ENCODE results near the gene RNF223.
A peak's percentile ranks its signal among the peaks of the same experiment; 100 is the strongest.
"Not testable (repeated sequence)": the region's sequence is repeated elsewhere in the genome, so short reads cannot be mapped to it uniquely, and the experiment has no call there.

RNF223 gene

DNA sequence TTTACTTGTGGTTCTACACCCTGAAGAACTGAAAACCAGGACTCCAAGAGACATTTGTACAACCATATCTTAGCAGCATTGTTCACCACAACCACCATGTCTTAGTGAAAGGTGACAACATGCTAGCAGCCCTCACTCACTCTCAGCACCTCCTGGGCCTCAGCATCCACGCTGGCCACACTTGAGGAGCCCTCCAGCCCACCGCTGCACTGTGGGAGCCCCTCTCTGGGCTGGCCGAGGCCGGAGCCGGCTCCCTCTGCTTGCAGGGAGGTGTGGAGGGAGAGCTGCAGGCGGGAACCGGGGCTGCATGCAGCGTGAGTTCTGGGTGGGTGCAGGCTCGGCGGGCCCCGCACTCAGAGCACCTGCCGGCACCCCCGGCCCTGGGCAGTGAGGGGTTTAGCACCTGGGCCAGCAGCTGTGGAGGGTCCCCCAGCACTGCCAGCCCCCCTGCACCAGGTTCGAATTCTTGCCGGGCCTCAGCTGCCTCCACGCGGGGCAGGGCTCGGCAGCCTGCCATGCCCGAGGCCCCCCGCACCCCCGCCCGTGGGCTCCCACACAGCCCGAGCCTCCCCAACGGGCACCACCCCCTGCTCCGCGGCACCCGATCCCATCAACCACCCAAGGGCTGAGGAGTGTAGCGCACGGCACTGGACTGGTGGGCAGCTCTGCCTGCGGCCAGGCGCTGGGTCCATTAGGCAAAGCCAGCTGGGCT, 32.6 kb upstream of the RNF223 start:
- no peak for DNase-seq

DNA sequence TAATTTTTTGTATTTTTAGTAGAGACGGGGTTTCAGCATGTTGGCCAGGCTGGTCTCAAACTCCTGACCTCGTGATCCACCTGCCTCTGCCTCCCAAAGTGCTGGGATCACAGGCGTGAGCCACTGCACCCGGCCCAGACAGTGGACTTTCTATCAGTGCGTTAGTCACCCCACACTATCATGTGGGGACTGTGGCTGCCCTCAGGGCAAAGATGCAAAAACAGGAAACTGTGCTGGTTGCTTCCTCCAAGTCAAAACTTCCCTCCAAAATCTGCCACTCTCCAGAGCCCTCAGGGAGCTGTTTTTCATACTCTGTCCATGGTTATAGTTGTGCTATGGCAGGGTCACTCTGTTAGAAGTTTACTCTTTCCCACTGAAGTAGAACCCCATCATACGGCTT, 30.0 kb upstream of the RNF223 start:
- peak; percentile 57 for DNase-seq

DNA sequence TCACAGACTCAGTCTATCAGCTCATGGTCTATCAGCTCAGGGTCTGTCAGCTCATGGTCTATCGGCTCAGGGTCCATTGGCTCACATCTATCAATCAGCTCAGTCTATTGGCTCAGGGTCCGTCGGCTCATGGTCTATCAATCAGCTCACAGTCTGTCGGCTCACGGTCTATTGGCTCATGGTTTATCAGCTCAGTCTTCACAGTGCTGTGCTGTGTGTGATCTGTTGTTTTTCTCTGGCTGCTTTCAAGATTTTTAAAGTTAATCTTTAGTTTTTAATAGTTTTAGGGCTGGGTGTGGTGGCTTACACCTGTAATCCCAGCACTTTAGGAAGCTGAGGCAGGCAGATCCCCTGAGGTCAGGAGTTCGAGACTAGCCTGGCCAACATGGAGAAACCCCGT, 27.4 kb upstream of the RNF223 start:
- DNase-seq = no peak

DNA sequence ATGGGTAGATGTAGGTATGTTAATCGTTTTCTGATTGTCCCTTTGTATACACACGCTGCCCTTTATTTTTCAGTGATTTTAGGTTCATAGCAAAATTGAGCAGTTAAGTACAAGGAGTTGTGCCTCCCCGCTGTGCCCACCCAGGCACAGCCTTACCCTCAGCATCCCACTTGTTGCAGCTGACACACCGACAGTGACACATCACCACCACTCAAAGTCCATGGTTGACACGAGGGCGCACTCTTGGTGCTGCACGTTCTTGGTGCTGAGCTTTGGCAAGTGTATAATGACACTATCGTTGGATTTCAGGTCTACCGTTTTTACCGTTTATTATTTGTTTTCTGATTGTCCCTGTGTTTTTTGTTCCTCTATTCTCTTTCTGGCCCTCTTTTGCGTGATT, 26.2 kb upstream of the RNF223 start:
- no peak for DNase-seq

DNA sequence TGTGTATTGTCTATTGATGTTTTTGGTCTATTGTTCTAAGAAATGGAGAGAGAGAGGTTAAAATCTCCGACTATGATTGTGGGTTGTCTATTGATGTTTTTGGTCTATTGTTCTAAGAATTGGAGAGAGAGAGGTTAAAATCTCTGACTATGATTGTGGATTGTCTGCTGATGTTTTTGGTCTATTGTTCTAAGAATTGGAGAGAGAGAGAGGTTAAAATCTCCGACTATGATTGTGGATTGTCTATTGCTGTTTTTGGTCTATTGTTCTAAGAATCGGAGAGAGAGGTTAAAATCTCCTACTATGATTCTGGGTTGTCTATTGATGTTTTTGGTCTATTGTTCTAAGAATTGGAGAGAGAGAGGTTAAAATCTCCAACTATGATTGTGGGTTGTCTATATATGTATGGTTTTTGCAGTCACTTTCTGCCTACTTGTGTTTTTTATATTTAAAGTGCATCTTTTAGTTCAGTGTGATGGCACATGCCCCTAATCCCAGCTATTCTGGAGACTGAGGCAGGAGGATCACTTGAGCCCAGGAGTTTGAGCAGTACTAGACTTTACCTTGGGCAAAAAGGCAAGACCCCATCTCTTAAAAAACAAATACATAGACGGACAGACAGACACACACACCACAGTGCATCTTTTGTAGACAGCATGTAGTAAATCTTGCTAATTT, 25.5 kb upstream of the RNF223 start:
- no peak for DNase-seq

DNA sequence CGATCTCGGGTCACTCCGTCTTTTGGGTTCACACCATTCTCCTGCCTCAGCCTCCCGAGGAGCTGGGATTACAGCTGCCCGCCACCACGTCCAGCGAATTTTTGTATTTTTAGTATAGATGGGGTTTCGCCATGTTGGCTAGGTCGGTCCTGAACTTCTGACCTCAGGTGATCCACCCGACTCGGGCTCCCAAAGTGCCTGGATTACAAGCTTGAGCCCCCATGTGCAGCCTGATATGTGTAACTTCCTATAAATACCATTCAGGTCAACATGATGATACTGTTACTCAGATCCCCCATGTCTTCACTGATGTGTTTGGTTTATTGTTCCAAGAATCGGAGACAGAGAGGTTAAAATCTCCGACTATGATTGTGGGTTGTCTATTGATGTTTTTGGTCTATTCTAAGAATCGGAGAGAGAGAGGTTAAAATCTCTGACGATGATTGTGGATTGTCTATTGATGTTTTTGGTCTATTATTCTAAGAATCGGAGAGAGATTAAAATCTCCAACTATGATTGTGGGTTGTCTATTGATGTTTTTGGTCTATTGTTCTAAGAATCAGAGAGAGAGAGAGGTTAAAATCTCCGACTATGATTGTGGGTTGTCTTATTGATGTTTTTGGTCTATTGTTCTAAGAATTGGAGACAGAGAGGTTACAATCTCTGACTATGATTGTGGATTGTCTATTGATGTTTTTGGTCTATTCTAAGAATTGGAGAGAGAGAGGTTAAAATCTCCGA, 24.7 kb upstream of the RNF223 start:
- no peak for DNase-seq

DNA sequence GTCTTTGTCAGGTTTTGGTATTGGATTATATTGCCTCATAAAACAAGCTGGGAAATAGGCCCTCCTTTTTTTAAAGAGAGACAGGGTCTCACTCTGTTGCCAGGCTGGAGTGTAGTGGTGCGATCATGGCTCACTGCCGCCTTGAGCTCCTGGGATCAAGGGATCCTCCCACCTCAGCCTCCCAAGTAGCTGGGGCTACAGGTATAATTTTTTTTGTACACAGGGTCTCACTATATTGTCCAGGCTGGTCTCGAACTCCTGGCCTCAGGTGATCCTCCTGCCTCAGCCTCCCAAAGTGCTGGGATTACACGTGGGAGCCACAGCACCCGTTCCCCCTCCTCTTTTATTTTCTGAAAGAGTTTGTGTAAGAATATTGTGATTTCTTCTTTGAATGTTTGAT, 22.0 kb upstream of the RNF223 start:
- not testable (repeated sequence) for DNase-seq

DNA sequence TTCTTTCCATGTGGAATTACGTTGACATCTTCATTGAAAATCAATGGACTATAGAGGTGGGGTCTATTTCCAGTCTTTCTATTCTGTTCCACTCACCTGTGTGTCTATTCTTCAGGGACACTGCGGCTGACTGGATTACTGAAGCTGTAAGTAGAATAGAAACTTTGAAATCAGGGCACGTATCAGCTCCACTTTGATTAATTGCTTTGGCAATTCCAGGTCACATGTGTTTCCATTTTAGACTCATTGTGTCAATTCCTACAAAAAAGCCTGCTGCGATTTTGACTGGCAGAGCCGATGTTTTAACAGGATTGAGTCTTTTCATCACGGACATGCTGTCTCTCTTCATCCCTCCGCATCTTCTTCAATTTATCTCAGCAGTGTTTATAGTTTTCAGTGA, 20.9 kb upstream of the RNF223 start:
- no peak for DNase-seq

DNA sequence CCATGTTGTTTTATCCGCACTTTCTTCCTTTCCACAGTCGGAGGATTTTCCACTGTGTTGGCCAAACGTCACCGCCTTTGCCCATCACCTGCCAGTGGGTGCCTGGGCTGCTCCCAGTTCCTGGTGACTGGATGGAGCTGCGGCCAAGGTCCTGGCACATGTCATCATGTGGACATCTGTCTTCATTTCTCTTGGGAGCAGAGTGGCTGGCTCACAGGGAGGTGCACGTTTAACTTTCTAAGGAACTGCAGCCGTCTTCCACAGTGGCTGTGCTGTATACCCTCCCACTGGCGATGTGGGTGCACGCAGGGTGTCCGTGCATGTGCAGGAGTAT, 19.5 kb upstream of the RNF223 start:
- DNase-seq = no peak

DNA sequence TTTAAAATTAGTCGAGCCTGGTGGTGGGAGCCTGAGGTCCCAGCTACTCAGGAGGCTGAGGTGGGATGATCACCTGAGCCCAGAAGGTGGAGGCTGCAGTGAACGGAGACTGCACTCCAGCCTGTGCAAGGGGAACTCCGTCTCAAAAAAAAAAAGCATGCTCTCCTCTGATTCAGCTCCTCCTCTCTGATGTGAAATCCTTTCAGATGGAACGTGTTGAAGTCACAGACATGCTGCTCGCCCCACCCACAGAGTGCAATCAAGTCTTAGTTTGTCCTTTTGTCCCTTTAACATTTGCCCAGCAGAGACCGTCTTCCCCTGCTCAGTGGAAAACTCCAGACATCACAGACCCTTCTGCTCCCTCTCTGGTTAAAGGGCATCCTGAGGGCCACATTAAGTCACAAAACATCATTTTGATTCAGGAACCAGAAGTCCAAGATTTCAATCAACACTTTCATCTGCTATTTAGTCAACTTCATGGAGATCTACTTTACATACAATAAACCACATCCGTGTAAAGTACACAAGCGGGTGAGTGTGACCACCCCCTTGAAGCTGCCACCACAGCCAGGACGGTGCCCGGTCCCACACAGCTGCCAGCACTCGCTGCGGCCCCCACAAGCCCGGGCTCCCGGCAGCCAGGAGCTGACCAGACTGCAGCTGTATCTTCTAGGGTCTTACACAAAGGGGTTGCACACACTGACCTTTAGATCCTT, 18.9 kb upstream of the RNF223 start:
- DNase-seq = no peak

DNA sequence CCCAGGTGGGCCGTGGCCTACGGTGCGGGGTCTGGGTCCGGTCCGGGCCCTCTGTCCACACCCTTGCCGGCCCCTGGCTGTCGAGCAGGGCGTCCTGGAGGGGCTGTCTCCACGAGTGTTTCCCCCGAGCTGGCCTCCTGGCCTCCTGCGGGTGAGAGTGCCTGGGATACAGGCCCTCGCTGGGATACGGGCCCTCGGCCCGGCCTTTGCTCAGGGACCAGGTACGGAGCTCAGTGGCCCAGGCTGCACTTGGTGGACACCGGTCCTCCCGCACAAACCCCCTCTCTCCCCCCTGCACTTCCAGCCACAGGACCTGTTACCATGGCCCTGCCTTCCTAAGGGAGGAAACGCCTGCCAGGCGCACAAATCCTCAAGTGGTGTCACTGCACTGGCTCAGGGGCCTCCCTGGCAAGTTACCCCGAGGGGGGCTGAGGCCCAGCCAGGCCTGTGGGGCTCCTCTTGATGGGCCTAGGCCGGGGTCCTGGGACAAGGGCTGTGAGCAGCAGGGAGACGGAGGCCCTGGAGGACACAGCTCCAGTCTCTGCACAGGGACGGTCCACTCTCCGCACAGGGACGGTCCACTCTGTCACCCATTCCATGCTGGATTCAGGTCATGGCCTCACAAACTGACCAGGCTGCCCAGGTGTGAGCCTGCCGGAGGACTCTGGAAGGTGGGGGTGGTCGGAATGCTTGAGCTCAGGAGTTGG, 18.2 kb upstream of the RNF223 start:
- DNase-seq = no peak

DNA sequence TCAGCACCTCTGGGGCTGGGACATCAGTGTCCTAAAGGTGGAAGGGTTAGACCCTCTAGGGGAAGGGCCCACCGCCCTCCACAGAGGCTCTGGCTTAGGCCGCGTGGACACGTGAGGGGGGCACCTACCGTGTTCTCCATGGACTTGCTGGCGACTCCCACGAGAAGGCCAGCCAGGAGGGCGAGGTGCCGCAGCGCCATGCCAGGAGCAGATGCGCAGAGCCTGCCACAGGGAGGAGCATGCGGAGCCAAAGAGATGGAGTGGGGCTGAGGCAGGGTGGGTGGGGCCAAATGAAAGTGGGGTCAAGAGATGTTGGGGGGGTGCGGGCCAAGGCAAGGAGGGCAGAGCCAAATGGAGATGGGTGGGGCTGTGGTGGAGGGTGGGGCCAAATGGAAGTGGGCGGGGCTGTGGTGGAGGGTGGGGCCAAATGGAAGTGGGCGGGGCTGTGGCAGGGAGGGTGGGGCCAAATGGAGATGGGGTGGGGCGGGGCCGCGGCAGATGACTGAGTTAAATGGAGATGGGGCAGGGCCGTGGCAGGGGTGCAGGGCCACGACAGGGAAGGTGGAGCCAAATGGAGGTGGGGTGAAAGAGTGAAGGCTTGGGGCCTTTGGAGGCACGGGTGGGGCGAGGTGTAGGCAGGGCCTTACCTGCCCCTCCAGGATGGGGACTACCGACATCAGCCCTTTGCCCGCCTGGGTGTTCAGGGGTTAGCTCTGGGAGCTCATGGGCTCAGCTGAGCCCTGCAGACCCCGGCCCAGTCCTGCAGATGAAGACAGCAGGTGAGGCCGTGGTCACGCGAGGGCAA, 17.4 kb upstream of the RNF223 start:
- DNase-seq = no peak

DNA sequence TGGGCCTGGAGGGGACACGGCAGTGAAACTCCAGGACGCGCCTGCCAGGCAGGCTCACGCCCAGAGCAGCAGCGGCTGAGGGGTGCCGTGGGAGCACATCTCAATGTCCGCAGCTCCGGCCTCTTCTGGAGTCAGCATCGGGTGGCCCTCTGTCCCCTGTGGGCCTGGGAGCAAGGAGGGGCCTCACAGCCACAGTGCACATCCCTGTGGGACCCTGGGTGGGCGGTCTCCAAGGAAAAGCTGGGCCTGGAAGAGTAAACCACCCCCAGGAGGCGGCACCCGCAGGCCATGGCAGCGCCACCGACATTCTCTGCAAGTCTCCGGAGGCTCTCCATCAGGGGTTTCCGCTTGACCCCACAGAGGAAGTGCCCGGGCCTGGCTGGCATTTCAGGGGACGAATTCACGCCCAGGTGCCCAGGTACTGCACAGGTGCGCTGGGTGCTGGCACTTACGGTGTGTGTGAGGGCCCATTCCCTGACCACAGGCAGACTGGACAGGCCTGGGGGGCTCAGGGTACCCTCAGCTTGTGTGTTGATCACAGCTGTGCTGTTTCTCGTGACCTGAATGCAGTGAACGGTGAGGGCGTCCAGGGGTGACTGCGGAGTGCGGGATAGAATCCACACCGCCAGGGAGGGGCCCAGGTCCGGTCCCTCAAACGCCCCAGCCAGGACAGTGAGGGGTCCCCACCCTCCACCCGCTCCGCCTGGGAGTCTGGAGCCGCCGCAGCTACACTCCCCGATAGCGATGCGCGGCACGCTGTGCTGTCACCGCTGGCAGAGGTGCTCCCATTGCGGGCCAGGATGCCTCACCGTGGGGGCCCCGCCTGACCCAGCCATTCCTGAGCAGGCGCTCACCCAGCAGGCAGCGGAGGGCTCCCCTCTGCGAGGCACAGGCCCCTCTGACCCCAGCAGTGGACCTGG, 16.6 kb upstream of the RNF223 start:
- DNase-seq = no peak

DNA sequence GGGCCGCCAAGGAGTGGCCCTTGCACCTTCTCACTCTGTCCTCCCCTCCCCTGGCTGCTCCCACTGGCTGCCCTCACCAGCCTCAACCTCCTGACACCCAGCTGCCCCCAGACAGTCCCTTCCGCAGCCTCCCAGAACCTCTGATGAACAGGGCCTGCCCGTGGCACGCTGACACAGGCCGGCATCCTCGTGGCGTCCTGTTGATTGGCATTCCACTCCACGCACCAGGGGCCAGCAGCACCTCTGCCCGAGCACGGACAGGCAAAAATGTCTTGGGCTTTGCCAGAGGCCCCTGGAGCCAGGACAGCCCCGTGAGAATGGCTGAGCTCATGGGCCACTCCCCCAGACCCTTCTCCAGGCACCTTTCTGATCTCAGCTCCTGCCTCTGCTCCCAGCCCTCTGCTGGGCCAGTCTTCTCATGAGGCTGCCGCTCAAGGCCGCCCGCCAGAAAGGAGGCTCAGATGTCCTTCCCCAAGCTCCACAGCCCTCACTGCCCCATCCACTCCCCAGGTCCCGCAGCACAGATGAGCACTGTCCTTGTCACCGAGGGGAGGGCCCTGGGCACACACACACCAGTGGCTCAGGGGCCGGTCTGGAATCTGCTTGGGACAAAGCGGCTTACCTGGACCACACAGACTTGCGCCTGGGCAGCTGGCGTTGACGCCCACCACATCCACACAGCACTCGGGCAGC, 15.8 kb upstream of the RNF223 start:
- DNase-seq = no peak

DNA sequence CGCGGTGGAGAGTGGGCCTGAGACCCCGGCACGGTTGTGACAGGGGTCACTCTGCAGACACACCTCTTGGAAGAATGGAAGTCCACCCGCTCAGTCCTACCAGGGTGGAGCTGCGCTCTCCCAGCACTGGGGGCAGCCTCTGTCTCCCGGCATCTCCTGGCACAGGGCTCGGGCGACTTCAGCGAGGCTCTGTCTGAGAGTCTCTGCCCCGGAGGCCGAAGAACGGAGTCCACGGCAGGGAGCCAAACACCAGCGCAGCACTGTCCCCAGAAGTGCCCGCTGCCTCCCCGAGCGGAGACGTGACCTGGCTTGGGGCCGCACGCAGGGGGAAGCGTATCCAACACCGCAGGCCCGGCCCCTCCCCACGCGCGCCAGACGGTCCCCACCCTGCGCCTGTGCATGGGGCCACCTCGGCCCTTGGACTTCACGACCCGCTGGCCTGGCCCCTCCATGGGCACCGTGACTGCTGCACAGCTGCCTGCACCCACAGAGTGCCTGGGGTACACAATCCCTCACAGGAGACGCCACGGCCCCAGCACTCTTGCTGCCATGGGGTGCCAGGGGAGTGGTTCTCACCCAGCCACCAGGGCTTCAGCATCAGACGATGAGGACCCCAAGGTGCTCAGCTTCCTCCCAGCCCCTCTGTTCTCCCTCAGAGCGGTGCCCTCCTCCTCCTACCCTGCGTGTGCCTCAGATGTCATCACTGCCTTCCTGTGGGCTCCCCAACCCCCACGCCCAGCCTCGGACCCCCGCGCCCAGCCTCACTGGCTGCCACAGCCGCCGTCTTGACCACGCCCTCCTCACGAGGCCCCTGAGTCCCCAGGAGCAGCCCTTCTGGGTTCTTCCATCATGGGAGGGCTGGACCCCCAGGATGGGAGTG, 14.9 kb upstream of the RNF223 start:
- DNase-seq = no peak

DNA sequence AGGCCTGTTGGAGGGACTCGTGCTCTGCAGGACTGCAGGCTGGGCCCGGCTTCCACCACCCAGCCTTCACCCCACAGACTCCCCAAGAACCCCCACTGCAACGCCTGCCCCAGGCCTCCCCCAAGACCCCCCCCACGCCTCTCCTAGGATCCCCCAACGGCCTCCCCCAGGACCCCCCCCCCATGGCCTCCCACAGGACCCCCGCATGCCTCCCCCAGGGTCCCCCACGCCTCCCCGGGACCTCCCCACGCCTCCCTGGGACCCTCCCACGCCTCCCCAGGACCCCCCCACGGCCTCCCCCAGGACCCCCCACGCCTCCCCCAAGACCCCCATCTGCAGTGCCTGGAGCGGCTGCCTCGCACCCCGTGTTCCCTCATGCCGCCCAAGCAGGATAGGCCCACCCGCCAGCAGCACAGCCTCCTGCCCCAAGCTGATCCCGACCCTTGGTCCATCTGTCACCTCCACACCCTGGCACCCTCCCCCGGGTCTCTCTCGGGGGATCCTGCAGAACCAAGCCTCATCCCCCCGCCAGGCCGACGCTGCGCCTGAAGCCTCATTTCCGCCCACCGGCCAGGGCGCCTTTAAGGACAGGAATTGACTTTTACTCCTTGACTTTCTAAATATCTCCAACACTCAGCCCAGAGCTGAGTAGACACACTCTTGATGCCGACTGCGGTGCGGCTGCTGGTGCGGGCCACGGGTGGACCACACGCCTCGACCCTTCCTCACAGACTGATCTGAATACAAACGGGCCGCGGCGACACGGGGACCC, 14.1 kb upstream of the RNF223 start:
- DNase-seq = no peak

DNA sequence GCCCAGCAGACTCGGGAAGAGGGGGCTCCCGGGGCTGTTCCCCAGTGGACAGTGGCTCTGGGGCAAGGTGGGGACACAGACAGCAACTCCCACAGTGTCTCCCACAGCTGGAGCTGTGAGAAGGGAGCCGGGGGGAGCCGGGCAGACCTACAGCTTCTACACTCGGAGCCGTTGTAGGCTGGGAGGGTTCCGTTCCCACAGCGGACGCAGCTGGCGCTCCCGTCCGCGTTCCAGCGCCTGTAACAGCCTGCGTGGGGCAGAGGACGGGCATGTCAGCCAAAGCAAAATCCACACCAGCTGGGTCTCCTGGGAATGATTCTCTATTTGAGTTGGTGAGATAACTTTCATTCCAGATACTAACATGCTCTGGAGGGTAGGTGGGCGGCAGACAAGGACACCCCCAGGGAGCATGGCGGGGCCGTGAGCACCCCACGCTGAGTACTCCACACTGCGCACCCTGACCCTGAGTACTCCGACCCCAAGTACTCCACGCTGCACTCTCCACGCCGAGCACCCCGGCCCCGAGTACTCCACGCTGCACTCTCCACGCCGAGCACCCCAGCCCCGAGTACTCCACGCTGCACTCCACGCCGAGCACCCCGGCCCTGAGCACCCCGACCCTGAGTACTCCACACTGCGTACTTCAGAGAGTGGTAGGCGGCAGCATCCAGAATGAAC, 13.4 kb upstream of the RNF223 start:
- no peak for DNase-seq

DNA sequence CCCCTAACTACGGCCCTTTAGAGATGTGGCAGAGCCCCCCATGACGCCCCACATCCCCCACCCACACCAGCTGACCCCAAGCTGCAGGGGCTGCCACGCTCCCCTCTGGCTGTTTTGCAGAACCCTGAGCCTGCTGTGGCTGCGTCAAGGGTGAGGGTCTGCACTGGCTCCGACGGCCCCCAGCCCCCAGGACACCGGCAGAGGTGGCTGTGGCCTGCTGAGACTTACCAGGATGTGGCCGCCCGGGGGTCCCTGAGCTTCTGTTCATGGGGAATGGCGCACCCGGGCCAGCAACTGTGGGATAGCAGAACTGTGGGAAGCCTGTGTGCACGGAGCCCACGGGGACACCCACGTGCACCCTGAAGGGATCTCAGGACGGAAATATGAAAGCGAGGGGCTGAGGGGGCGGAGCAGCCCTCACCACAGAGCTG, 12.8 kb upstream of the RNF223 start:
- no peak for DNase-seq

All from GF-D8 (cell line).